ENCODE measurements around the gene HEBP1. TPM values are rescaled to one million over a fixed set of nuclear protein-coding genes. Genes with fewer than 3 reads are reported as not detected.

The HEBP1 gene
- total and polyA plus RNA-seq, 7 experiments from 2014 or later, result 10.9 to 47.7 (median 16.4) TPM

DNA sequence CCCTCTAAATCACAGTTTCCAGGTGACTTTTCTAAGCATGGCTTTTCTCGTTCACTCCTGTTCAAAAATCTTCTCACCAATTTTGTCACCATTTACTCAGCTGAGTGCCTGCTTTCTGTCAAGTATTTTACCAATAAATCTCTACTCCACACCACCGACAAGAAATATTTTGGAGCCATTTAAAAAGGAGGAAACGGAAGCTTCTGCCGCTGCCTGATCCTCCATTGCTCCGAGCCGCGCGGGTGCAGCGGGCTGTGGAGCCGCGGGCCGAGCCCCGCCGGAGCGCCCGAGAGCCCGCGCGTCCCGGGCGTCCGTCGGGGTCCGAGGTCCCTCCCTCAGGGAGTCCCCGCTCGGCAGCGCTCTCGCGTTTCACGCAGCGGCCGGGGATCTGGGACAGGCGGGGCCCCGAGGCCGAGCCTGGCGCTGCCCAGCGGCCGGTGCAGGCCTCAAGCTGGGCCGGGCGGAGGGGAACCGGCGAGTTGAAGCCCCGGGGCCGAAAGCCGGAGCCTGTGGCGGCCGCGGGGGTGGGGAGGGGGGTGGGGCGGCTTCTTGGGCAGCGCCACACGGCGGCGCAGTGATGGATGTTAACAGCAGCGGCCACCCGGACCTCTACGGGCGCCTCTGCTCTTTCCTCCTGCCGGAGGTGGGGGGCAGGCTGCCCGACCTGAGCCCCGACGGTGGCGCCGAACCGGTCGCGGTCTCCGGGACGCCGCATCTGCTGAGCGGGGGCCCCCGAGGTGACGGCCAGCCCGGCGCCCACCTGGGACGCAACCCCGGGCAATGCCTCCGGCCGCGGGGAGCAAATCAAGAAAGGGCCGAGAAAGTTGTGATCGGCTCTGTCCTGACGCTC lies 1.1 kb upstream of the HEBP1 start:
- peak overlapping the region; percentile 80 to 96 (median 90) for H3K27ac Mint-ChIP-seq
- peak overlapping the region; percentile 90 to 98 (median 95) for H3K4me3 Mint-ChIP-seq
- H3K36me3 Mint-ChIP-seq, result peaks cover 0 to 3% (median 0%) of the 10 kb centered on the region in 5 donors
- ATAC-seq (peak; percentile 9), DNase-seq (peak; percentile 17 to 70 (median 53))
- Histone ChIP-seq H3K36me3 (ENCODE audit: control insufficient read depth in 2 of 3, insufficient read depth in 3 of 3, low read length in 3 of 3) (peaks cover 0 to 4% (median 0%) of the 10 kb centered on the region in 3 experiments), H3K27me3 (ENCODE audit: control insufficient read depth in 2 of 2, insufficient read depth in 2 of 2, low read length in 2 of 2) (peaks cover 0 to 5% of the 10 kb centered on the region in 2 donors), H3K4me3 (ENCODE audit: low read length) (peak overlapping the region; percentile 52), H3K9me3 (ENCODE audit: control insufficient read depth in 2 of 3, low read length in 3 of 3) (no peaks in the 10 kb centered on the region), H3K4me1 (ENCODE audit: control insufficient read depth in 2 of 2, insufficient read depth in 2 of 2, low read length in 2 of 2) (peaks cover 8 to 23% of the 10 kb centered on the region in 2 donors), H3K27ac (ENCODE audit: low read depth, low read length) (peak overlapping the region; percentile 83)
- no peaks in the 10 kb centered on the region for H3K9me3 Mint-ChIP-seq
- intact Hi-C loops (cut with micrococcal nuclease), result loop anchor here (1.0 to 5.0 kb wide), 19 partner anchors 14 to 1770 kb away; partner anchors contain the start of genes BORCS5 (in 2 of the 2), DDX47 (in 2 of the 2), FAM234B (in 2 of the 2) and ATF7IP (in 1 of the 2)
- CTCF ChIA-PET, result interaction anchor here (1.1 kb wide), 1 partner anchor 163 kb away, joined by 3 read pairs; no protein-coding TSS in a partner anchor
- peaks cover 26 to 45% (median 35%) of the 10 kb centered on the region in 7 donors for H3K4me1 Mint-ChIP-seq
- H3K27me3 Mint-ChIP-seq, result peaks cover 0 to 33% (median 0%) of the 10 kb centered on the region in 5 donors
- POLR2A ChIA-PET, result interaction anchor here (0.7 to 1.4 kb wide), 3 partner anchors 85 to 1368 kb away, joined by 3 read pairs; no protein-coding TSS in a partner anchor

DNA sequence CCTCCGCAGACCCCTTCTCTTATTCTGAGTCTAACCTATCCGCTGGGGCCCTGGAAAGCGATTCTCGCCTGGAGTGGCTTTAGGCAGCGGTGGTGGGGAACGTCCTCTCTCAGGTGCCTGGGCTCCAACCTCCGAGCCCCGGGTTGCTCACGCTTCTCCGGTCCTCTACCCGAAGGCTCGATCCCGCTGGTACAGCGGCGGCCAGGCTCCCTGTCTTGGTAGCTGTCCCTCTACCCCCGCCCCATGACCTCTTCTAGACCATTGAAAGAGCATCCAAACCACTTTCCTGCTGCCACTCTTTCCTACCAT lies 505 bp upstream of the HEBP1 start:
- Histone ChIP-seq H3K4me1 (ENCODE audit: control insufficient read depth in 2 of 2, insufficient read depth in 2 of 2, low read length in 2 of 2) (peaks cover 8 to 23% of the 10 kb centered on the region in 2 donors), H3K27ac (ENCODE audit: low read depth, low read length) (peak overlapping the region; percentile 83), H3K9me3 (ENCODE audit: control insufficient read depth in 2 of 3, low read length in 3 of 3) (no peaks in the 10 kb centered on the region), H3K4me3 (ENCODE audit: low read length) (peak overlapping the region; percentile 52), H3K27me3 (ENCODE audit: control insufficient read depth in 2 of 2, insufficient read depth in 2 of 2, low read length in 2 of 2) (peaks cover 0 to 5% of the 10 kb centered on the region in 2 donors), H3K36me3 (ENCODE audit: control insufficient read depth in 2 of 3, insufficient read depth in 3 of 3, low read length in 3 of 3) (peaks cover 0 to 4% (median 0%) of the 10 kb centered on the region in 3 experiments)
- POLR2A ChIA-PET, result interaction anchor here (0.7 to 1.4 kb wide), 2 partner anchors 84 to 1369 kb away, joined by 3 read pairs; no protein-coding TSS in a partner anchor
- H3K27ac Mint-ChIP-seq, result peak overlapping the region; percentile 53 to 96 (median 90)
- CTCF ChIA-PET, result interaction anchor here (1.1 kb wide), 1 partner anchor 162 kb away, joined by 3 read pairs; no protein-coding TSS in a partner anchor
- no peaks in the 10 kb centered on the region for H3K9me3 Mint-ChIP-seq
- H3K36me3 Mint-ChIP-seq, result peaks cover 0 to 3% (median 0%) of the 10 kb centered on the region in 5 donors
- H3K4me1 Mint-ChIP-seq, result peaks cover 26 to 45% (median 35%) of the 10 kb centered on the region in 7 donors
- DNase-seq (peak in 1 of 9 donors; percentile 55), ATAC-seq (peak; percentile 42)
- H3K27me3 Mint-ChIP-seq, result peaks cover 0 to 33% (median 0%) of the 10 kb centered on the region in 5 donors
- intact Hi-C loops (cut with micrococcal nuclease), result loop anchor here (1.0 to 5.0 kb wide), 18 partner anchors 14 to 1770 kb away; partner anchors contain the start of genes BORCS5 (in 2 of the 2), DDX47 (in 2 of the 2), FAM234B (in 2 of the 2) and ATF7IP (in 1 of the 2)
- H3K4me3 Mint-ChIP-seq, result peak overlapping the region; percentile 90 to 98 (median 95)

DNA sequence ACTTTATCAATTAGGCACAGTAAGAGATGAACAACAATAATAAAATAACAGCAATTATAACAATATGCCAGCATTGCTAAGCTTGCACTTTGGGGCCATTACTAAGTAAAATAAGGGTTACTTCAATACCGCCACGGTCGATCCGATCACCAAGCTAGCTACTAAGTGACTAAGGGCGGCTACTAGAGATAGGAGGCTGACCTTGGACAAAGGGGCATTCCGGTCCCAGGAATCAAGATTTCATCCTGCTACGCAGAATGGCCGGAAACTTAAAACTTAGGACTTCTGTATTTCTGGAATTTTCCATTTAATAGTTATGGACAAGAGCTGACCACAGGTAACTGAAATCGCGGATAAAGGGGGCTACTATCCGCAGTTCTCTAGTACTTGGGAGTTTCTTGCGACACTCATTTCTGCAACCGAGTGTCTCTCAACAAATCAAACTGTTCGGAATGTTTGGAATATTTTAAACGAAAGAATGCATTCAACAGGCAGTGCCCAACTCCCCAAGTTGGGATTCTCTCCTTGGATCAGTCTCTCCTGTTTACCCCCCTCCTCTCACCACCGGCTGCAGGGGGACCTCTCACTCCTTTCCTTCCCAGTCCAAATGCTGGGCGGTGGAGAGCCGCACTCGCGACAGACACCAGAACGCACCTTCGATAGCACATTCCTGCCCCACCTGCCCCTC lies 650 bp downstream of the HEBP1 start:
- peak overlapping the region; percentile 90 to 98 (median 95) for H3K4me3 Mint-ChIP-seq
- no peak for ATAC-seq
- intact Hi-C loops (cut with micrococcal nuclease), result no loop called here
- H3K36me3 Mint-ChIP-seq, result peaks cover 0 to 3% (median 0%) of the 10 kb centered on the region in 5 donors
- H3K36me3 ChIP-seq (ENCODE audit: control insufficient read depth in 2 of 3, insufficient read depth in 3 of 3, low read length in 3 of 3), result peaks cover 0 to 4% (median 0%) of the 10 kb centered on the region in 3 experiments
- H3K27ac ChIP-seq (ENCODE audit: low read depth, low read length), result peak overlapping the region; percentile 70
- ChIA-PET CTCF (interaction anchor here (0.6 kb wide), 1 partner anchor 12 kb away, joined by 3 read pairs; no protein-coding TSS in a partner anchor), POLR2A (interaction anchor here (0.7 kb wide), 1 partner anchor 570 kb away, joined by 3 read pairs; no protein-coding TSS in a partner anchor)
- H3K4me3 ChIP-seq (ENCODE audit: low read length), result peak overlapping the region; percentile 74
- no peak for DNase-seq
- no peaks in the 10 kb centered on the region for H3K9me3 Mint-ChIP-seq
- no peaks in the 10 kb centered on the region for H3K9me3 ChIP-seq (ENCODE audit: control insufficient read depth in 2 of 3, low read length in 3 of 3)
- H3K4me1 ChIP-seq (ENCODE audit: control insufficient read depth in 2 of 2, insufficient read depth in 2 of 2, low read length in 2 of 2), result peaks cover 8 to 23% of the 10 kb centered on the region in 2 donors
- H3K27ac Mint-ChIP-seq, result peak overlapping the region; percentile 53 to 96 (median 86)
- peaks cover 0 to 5% of the 10 kb centered on the region in 2 donors for H3K27me3 ChIP-seq (ENCODE audit: control insufficient read depth in 2 of 2, insufficient read depth in 2 of 2, low read length in 2 of 2)
- H3K27me3 Mint-ChIP-seq, result peaks cover 0 to 28% (median 0%) of the 10 kb centered on the region in 5 donors
- peaks cover 33 to 45% (median 38%) of the 10 kb centered on the region in 7 donors for H3K4me1 Mint-ChIP-seq

DNA sequence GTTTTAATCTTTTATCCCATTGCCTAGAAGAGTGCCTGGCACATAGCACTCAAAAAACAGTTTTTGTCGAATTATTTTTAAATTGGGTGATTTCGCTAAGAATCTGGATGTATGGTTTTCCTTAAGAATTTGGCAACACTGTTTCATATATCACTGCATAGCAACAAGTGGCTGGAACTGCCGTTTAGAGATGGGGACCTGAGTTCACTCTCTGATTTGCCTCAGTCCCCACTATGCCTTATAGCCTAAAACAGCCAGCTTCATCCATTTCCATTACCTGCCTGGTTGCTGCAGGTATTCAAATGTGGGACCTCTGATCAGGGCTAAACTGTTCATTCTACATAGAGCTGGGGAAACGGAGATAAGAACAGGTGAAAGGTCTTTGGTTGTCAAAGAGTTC lies 1.8 kb downstream of the HEBP1 start:
- Mint-ChIP-seq H3K27ac (no peak overlapping the region), H3K27me3 (peaks cover 0 to 17% (median 0%) of the 10 kb centered on the region in 5 donors), H3K4me3 (peak overlapping the region in 7 of 10 donors; percentile 3 to 92 (median 28)), H3K9me3 (peaks cover 0 to 4% (median 0%) of the 10 kb centered on the region in 11 donors), H3K36me3 (peaks cover 0 to 6% (median 0%) of the 10 kb centered on the region in 5 donors), H3K4me1 (peaks cover 39 to 50% (median 44%) of the 10 kb centered on the region in 7 donors)
- H3K27ac ChIP-seq (ENCODE audit: low read depth, low read length), result no peak overlapping the region
- ChIA-PET POLR2A (interaction anchor here (0.7 kb wide), 1 partner anchor 105 kb away, joined by 3 read pairs; no protein-coding TSS in a partner anchor), CTCF (interaction anchor here (0.5 kb wide), 1 partner anchor 15 kb away, joined by 3 read pairs; no protein-coding TSS in a partner anchor)
- no peaks in the 10 kb centered on the region for H3K9me3 ChIP-seq (ENCODE audit: control insufficient read depth in 2 of 3, low read length in 3 of 3)
- intact Hi-C loops (cut with micrococcal nuclease), result no loop called here
- H3K4me3 ChIP-seq (ENCODE audit: low read length), result no peak overlapping the region
- H3K36me3 ChIP-seq (ENCODE audit: control insufficient read depth in 2 of 3, insufficient read depth in 3 of 3, low read length in 3 of 3), result peaks cover 0 to 4% (median 0%) of the 10 kb centered on the region in 3 experiments
- peaks cover 0 to 5% of the 10 kb centered on the region in 2 donors for H3K27me3 ChIP-seq (ENCODE audit: control insufficient read depth in 2 of 2, insufficient read depth in 2 of 2, low read length in 2 of 2)
- no peak for DNase-seq
- H3K4me1 ChIP-seq (ENCODE audit: control insufficient read depth in 2 of 2, insufficient read depth in 2 of 2, low read length in 2 of 2), result peaks cover 8 to 23% of the 10 kb centered on the region in 2 donors
- no peak for ATAC-seq

DNA sequence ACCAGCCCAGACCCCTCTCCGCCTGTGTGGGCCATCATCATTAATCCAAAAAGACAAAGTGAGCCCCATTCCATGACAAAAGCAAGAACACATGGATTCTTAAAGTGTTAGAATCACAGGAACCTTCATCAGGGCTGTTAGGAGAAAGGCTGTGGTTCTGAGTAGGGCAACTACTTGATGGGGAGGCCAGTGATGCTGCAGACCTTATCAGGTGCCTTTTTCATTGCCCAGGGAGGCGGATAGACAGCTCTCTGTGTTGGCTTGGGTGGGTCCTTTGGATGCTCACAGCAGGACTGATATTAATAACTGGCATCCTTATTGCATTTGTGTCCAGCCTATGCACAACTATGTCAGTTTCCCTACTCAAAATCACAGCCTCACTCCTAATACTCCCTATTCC lies 2.3 kb downstream of the HEBP1 start:
- Mint-ChIP-seq H3K4me3 (peak overlapping the region in 3 of 10 donors; percentile 3 to 44 (median 6)), H3K9me3 (peaks cover 0 to 4% (median 0%) of the 10 kb centered on the region in 11 donors), H3K27me3 (peaks cover 0 to 12% (median 0%) of the 10 kb centered on the region in 5 donors), H3K4me1 (peaks cover 44 to 55% (median 47%) of the 10 kb centered on the region in 7 donors), H3K27ac (no peak overlapping the region), H3K36me3 (peaks cover 0 to 6% (median 0%) of the 10 kb centered on the region in 5 donors)
- Histone ChIP-seq H3K4me3 (ENCODE audit: low read length) (no peak overlapping the region), H3K27ac (ENCODE audit: low read depth, low read length) (no peak overlapping the region), H3K36me3 (ENCODE audit: control insufficient read depth in 2 of 3, insufficient read depth in 3 of 3, low read length in 3 of 3) (peaks cover 0 to 4% (median 0%) of the 10 kb centered on the region in 3 experiments), H3K4me1 (ENCODE audit: control insufficient read depth in 2 of 2, insufficient read depth in 2 of 2, low read length in 2 of 2) (peaks cover 8 to 23% of the 10 kb centered on the region in 2 donors), H3K9me3 (ENCODE audit: control insufficient read depth in 2 of 3, low read length in 3 of 3) (no peaks in the 10 kb centered on the region), H3K27me3 (ENCODE audit: control insufficient read depth in 2 of 2, insufficient read depth in 2 of 2, low read length in 2 of 2) (peaks cover 0 to 3% of the 10 kb centered on the region in 2 donors)
- intact Hi-C loops (cut with micrococcal nuclease), result no loop called here
- CTCF ChIA-PET, result no interaction called here
- POLR2A ChIA-PET, result no interaction called here
- DNase-seq, result no peak
- no peak for ATAC-seq
